Activated naive CD4-positive, alpha-beta T cell treated with anti-CD3 and anti-CD28 coated beads, Interleukin-2, amount 10 ng/mL, durations not matched to agents 7 days and 5 days (primary cell): ENCODE data around the gene DMRT2.

Experiments
- CTCF ChIA-PET: fragments of 350-600 bp; sonication (Branson Sonifier 250); formaldehyde crosslinking; loops from one replicate; lab custom pipeline; 2021; ENCODE audit warnings: antibody characterized with exemption; lab: Charles Lee
- DNase-seq: peaks from one replicate; pipeline ENCODE4 v3.0.0-alpha.2; 2020
- H3K27ac Mint-ChIP-seq: one replicate; pipeline ENCODE4 v1.8.0; 2021; ENCODE audit warnings: mild to moderate bottlenecking, moderate library complexity, mixed read lengths
- H3K27me3 Mint-ChIP-seq: one replicate; pipeline ENCODE4 v1.8.0; 2021; ENCODE audit warnings: mild to moderate bottlenecking, mixed read lengths
- H3K36me3 Mint-ChIP-seq: one replicate; pipeline ENCODE4 v1.8.0; 2021; ENCODE audit warnings: mixed read lengths
- H3K4me1 Mint-ChIP-seq: one replicate; pipeline ENCODE4 v1.8.0; 2021; ENCODE audit warnings: mixed read lengths
- H3K4me3 Mint-ChIP-seq: one replicate; pipeline ENCODE4 v1.8.0; 2021; ENCODE audit warnings: mild to moderate bottlenecking, moderate library complexity, mixed read lengths
- H3K9me3 Mint-ChIP-seq: one replicate; pipeline ENCODE4 v1.8.0; 2021; ENCODE audit warnings: mixed read lengths

DMRT2 gene

GRCh38 chr9:1050125-1050895 is at the start of gene DMRT2:
Gene DMRT2 (plus strand): TSS chr9:1050357. CDS start chr9:1051614, 1,257 bp downstream.
- Mint-ChIP-seq H3K9me3 (peaks cover 2% of the 10 kb centered on the region), H3K4me3 (peak within 1 kb of the TSS; percentile 75), H3K27me3 (peaks cover 94% of the 10 kb centered on the region), H3K27ac (peak within 1 kb of the TSS; percentile 80), H3K36me3 (peaks cover 28% of the 10 kb centered on the region), H3K4me1 (peaks cover 58% of the 10 kb centered on the region)
- peak; percentile 55 for DNase-seq
- CTCF ChIA-PET = interaction anchor here (1.0 kb wide), 2 partner anchors 9 to 72 kb away, joined by 3 read pairs; no protein-coding TSS in a partner anchor

- CTCF ChIA-PET = interaction anchor here (4.6 kb wide), 1 partner anchor 109 kb away, joined by 68 read pairs; no protein-coding TSS in a partner anchor
- H3K9me3 Mint-ChIP-seq = peaks cover 2% of the 10 kb centered on the region
- peaks cover 3% of the 10 kb centered on the region for H3K4me1 Mint-ChIP-seq
- DNase-seq = no peak
- H3K4me3 Mint-ChIP-seq = no peak overlapping the region
- no peaks in the 10 kb centered on the region for H3K36me3 Mint-ChIP-seq
- peaks cover 5% of the 10 kb centered on the region for H3K27me3 Mint-ChIP-seq
- no peak overlapping the region for H3K27ac Mint-ChIP-seq
Observed at GRCh38 chr9:1001838-1002237, 48.3 kb upstream of the DMRT2 start.

GRCh38 chr9:1002678-1003077 is 47.5 kb upstream of the DMRT2 start:
- CTCF ChIA-PET = interaction anchor here (0.7 to 4.6 kb wide), 2 partner anchors 110 to 1252 kb away, joined by 3 to 68 read pairs; no protein-coding TSS in a partner anchor
- Mint-ChIP-seq H3K4me1 (peaks cover 3% of the 10 kb centered on the region), H3K4me3 (no peak overlapping the region), H3K27ac (no peak overlapping the region), H3K9me3 (peaks cover 2% of the 10 kb centered on the region), H3K36me3 (no peaks in the 10 kb centered on the region), H3K27me3 (peaks cover 9% of the 10 kb centered on the region)
- DNase-seq = no peak

GRCh38 chr9:1005043-1005667 is 45.0 kb upstream of the DMRT2 start:
- CTCF ChIA-PET = interaction anchor here (0.7 to 4.6 kb wide), 15 partner anchors 11 to 392 kb away, joined by 3 to 68 read pairs (median 3); partner anchors contain the start of gene DMRT3
- Mint-ChIP-seq H3K27ac (no peak overlapping the region), H3K36me3 (no peaks in the 10 kb centered on the region), H3K4me1 (peaks cover 3% of the 10 kb centered on the region), H3K4me3 (no peak overlapping the region), H3K27me3 (peaks cover 13% of the 10 kb centered on the region), H3K9me3 (no peaks in the 10 kb centered on the region)
- peak; percentile 51 for DNase-seq

GRCh38 chr9:1007312-1007711 is 42.8 kb upstream of the DMRT2 start:
- no peak for DNase-seq
- CTCF ChIA-PET = interaction anchor here (0.8 to 1.5 kb wide), 4 partner anchors 13 to 118 kb away, joined by 3 to 6 read pairs (median 3); no protein-coding TSS in a partner anchor
- Mint-ChIP-seq H3K27me3 (peaks cover 12% of the 10 kb centered on the region), H3K27ac (no peak overlapping the region), H3K9me3 (no peaks in the 10 kb centered on the region), H3K36me3 (no peaks in the 10 kb centered on the region), H3K4me3 (no peak overlapping the region), H3K4me1 (peaks cover 3% of the 10 kb centered on the region)

GRCh38 chr9:1008216-1008615 is 41.9 kb upstream of the DMRT2 start:
- no peak for DNase-seq
- Mint-ChIP-seq H3K4me3 (no peak overlapping the region), H3K4me1 (peaks cover 3% of the 10 kb centered on the region), H3K36me3 (no peaks in the 10 kb centered on the region), H3K27ac (no peak overlapping the region), H3K27me3 (peaks cover 12% of the 10 kb centered on the region), H3K9me3 (no peaks in the 10 kb centered on the region)
- CTCF ChIA-PET = interaction anchor here (0.6 to 2.4 kb wide), 7 partner anchors 11 to 122 kb away, joined by 3 to 6 read pairs (median 3); no protein-coding TSS in a partner anchor

GRCh38 chr9:1009101-1009707 is 41.0 kb upstream of the DMRT2 start:
- H3K27ac Mint-ChIP-seq = no peak overlapping the region
- CTCF ChIA-PET = interaction anchor here (0.5 to 2.8 kb wide), 31 partner anchors 9 to 546 kb away, joined by 3 to 20 read pairs (median 4); no protein-coding TSS in a partner anchor
- H3K36me3 Mint-ChIP-seq = no peaks in the 10 kb centered on the region
- peaks cover 12% of the 10 kb centered on the region for H3K27me3 Mint-ChIP-seq
- H3K4me1 Mint-ChIP-seq = peaks cover 3% of the 10 kb centered on the region
- no peaks in the 10 kb centered on the region for H3K9me3 Mint-ChIP-seq
- DNase-seq = peak; percentile 82
- H3K4me3 Mint-ChIP-seq = no peak overlapping the region

GRCh38 chr9:1013021-1013420 is 37.1 kb upstream of the DMRT2 start:
- no peak overlapping the region for H3K4me3 Mint-ChIP-seq
- CTCF ChIA-PET = no interaction called here

GRCh38 chr9:1014225-1014624 is 35.9 kb upstream of the DMRT2 start:
- Mint-ChIP-seq H3K9me3 (no peaks in the 10 kb centered on the region), H3K4me1 (no peaks in the 10 kb centered on the region), H3K27me3 (peaks cover 9% of the 10 kb centered on the region), H3K36me3 (no peaks in the 10 kb centered on the region), H3K4me3 (no peak overlapping the region), H3K27ac (no peak overlapping the region)
- CTCF ChIA-PET = no interaction called here
- no peak for DNase-seq

More at GRCh38 chr9:1013021-1013420, 37.1 kb upstream of the DMRT2 start:
- Mint-ChIP-seq H3K27me3 (peaks cover 10% of the 10 kb centered on the region), H3K4me1 (no peaks in the 10 kb centered on the region), H3K36me3 (no peaks in the 10 kb centered on the region), H3K9me3 (no peaks in the 10 kb centered on the region), H3K27ac (no peak overlapping the region)
- DNase-seq = no peak

GRCh38 chr9:1014640-1015039 is 35.5 kb upstream of the DMRT2 start:
- H3K27ac Mint-ChIP-seq = no peak overlapping the region
- no peaks in the 10 kb centered on the region for H3K4me1 Mint-ChIP-seq
- CTCF ChIA-PET = no interaction called here

GRCh38 chr9:1018121-1018520 is 32.0 kb upstream of the DMRT2 start:
- H3K4me1 Mint-ChIP-seq = no peaks in the 10 kb centered on the region
- peak; percentile 44 for DNase-seq
- H3K9me3 Mint-ChIP-seq = no peaks in the 10 kb centered on the region
- CTCF ChIA-PET = interaction anchor here (1.4 kb wide), 1 partner anchor 8 kb away, joined by 4 read pairs; no protein-coding TSS in a partner anchor
- peaks cover 18% of the 10 kb centered on the region for H3K27me3 Mint-ChIP-seq
- H3K4me3 Mint-ChIP-seq = no peak overlapping the region
- no peaks in the 10 kb centered on the region for H3K36me3 Mint-ChIP-seq
- H3K27ac Mint-ChIP-seq = no peak overlapping the region

More at GRCh38 chr9:1014640-1015039, 35.5 kb upstream of the DMRT2 start:
- no peaks in the 10 kb centered on the region for H3K36me3 Mint-ChIP-seq
- no peaks in the 10 kb centered on the region for H3K9me3 Mint-ChIP-seq
- H3K27me3 Mint-ChIP-seq = peaks cover 7% of the 10 kb centered on the region
- DNase-seq = no peak
- H3K4me3 Mint-ChIP-seq = no peak overlapping the region

- peaks cover 31% of the 10 kb centered on the region for H3K27me3 Mint-ChIP-seq
- CTCF ChIA-PET = interaction anchor here (1.0 kb wide), 1 partner anchor 15 kb away, joined by 6 read pairs; no protein-coding TSS in a partner anchor
- H3K4me3 Mint-ChIP-seq = no peak overlapping the region
- no peaks in the 10 kb centered on the region for H3K36me3 Mint-ChIP-seq
- no peaks in the 10 kb centered on the region for H3K4me1 Mint-ChIP-seq
- no peaks in the 10 kb centered on the region for H3K9me3 Mint-ChIP-seq
- no peak overlapping the region for H3K27ac Mint-ChIP-seq
- DNase-seq = no peak
Observed at GRCh38 chr9:1024112-1024511, 26.0 kb upstream of the DMRT2 start.

GRCh38 chr9:1025131-1025530 is 25.0 kb upstream of the DMRT2 start:
- H3K27me3 Mint-ChIP-seq = peaks cover 34% of the 10 kb centered on the region

GRCh38 chr9:1026219-1026618 is 23.9 kb upstream of the DMRT2 start:
- Mint-ChIP-seq H3K36me3 (no peaks in the 10 kb centered on the region), H3K4me1 (no peaks in the 10 kb centered on the region), H3K9me3 (no peaks in the 10 kb centered on the region), H3K4me3 (no peak overlapping the region), H3K27ac (no peak overlapping the region), H3K27me3 (peaks cover 30% of the 10 kb centered on the region)
- DNase-seq = no peak
- CTCF ChIA-PET = interaction anchor here (1.3 kb wide), 1 partner anchor 21 kb away, joined by 5 read pairs; no protein-coding TSS in a partner anchor

More at GRCh38 chr9:1025131-1025530, 25.0 kb upstream of the DMRT2 start:
- CTCF ChIA-PET = interaction anchor here (1.3 kb wide), 1 partner anchor 20 kb away, joined by 5 read pairs; no protein-coding TSS in a partner anchor
- DNase-seq = no peak
- Mint-ChIP-seq H3K36me3 (no peaks in the 10 kb centered on the region), H3K9me3 (no peaks in the 10 kb centered on the region), H3K4me1 (no peaks in the 10 kb centered on the region), H3K27ac (no peak overlapping the region), H3K4me3 (no peak overlapping the region)
